Subcutaneous abdominal adipose tissue (tissue), 5 donors: ENCODE measurements around the gene GLB1L2.

ENCODE experiments used
- H3K27ac ChIP-seq: one replicate; pipeline ENCODE4 v1.7.0; 2013; ENCODE audit warnings: low read depth, mild to moderate bottlenecking, inconsistent platforms, low read length, moderate library complexity
- H3K27me3 ChIP-seq, 5 donors: one replicate each; pipeline ENCODE4 v1.7.0; 2013; ENCODE audit warnings: low read length in 5 of 5, inconsistent platforms in 1 of 5; ENCODE audit not compliant: control insufficient read depth in 5 of 5, insufficient read depth in 4 of 5
- H3K36me3 ChIP-seq, 5 donors: one replicate each; pipeline ENCODE4 v1.7.0; 2013; ENCODE audit warnings: low read length in 5 of 5; ENCODE audit not compliant: control insufficient read depth in 5 of 5, insufficient read depth in 5 of 5
- H3K4me1 ChIP-seq, 5 donors: one replicate each; pipeline ENCODE4 v1.7.0; 2013; ENCODE audit warnings: low read length in 5 of 5, mild to moderate bottlenecking in 3 of 5, moderate library complexity in 1 of 5; ENCODE audit not compliant: control insufficient read depth in 5 of 5, insufficient read depth in 5 of 5
- H3K4me3 ChIP-seq, 5 donors: one replicate each; pipeline ENCODE4 v1.7.0; 2013; ENCODE audit warnings: low read length in 5 of 5, low read depth in 1 of 5
- H3K9ac ChIP-seq, 5 donors: one replicate each; pipeline ENCODE4 v1.7.0; 2013; ENCODE audit warnings: low read length in 5 of 5, mild to moderate bottlenecking in 4 of 5, moderate library complexity in 3 of 5
- H3K9me3 ChIP-seq, 5 donors: one replicate each; pipeline ENCODE4 v1.7.0; 2013; ENCODE audit warnings: low read length in 5 of 5; ENCODE audit not compliant: control insufficient read depth in 5 of 5
- donor health status: healthy.
- donor health status: healthy.
- donor health status: healthy.
- donor health status: healthy.
- donor health status: healthy.

The GLB1L2 gene

DNA sequence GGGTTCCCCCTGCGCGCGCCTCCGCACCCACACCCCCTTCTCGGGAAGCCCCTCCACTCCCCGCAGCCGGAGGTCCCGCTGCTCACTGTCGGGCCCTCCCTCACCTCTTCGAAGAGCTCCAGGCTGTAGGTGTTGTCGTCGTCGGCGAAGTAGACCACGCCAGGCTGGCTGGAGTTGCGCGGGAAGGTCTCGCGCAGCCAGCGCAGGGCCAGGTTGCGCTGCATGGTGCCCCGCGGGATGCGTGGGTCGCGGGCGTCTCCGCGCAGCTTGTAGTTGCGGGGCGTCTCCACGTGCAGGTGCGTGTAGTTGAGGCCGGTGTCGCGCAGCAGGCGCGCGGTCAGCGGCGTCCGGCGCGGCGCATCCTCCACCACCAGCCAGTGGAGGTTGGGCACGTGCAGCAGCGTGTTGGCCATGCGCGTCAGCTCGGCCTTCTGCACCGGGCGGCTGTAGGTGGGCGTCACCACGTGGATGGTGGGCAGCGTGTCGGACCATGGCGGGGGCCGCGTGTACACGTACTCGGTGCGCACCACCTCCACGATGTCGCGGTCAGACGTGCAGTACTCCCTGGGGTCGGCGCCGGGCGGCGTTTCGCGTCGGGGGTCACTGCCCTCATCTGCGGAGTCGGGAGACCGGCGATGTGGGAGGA is 51.9 kb downstream of the GLB1L2 start:
- Histone ChIP-seq H3K4me3 (no peak overlapping the region), H3K27me3 (peaks cover 0 to 17% (median 12%) of the 10 kb centered on the region in 5 donors), H3K4me1 (no peaks in the 10 kb centered on the region), H3K36me3 (no peaks in the 10 kb centered on the region), H3K9ac (no peak overlapping the region), H3K27ac (no peak overlapping the region), H3K9me3 (peaks cover 0 to 3% (median 0%) of the 10 kb centered on the region in 5 donors)

DNA sequence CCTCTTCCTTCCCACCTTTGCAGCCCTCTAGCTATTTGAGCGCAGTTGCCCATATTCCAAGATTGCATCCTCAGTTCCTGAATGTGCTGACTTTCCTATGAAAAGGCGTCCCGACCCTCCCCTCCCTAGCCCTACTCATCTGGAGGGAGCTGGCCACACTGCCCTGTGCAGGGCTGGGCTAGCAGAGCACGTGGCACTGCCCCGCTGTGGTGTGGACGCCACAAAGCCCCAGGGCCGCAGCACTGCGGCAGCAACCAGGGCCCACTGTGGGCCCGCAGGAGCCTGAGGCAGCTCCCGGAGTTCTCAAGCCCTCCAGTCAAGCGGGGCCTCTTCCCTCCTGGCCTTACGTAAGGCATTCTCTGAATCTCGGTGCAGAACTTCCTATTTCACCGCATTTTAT is 52.6 kb downstream of the GLB1L2 start:
- Histone ChIP-seq H3K27ac (no peak overlapping the region), H3K9ac (no peak overlapping the region), H3K4me3 (no peak overlapping the region), H3K27me3 (peaks cover 0 to 17% (median 12%) of the 10 kb centered on the region in 5 donors), H3K4me1 (no peaks in the 10 kb centered on the region), H3K36me3 (no peaks in the 10 kb centered on the region), H3K9me3 (peaks cover 0 to 5% (median 0%) of the 10 kb centered on the region in 5 donors)

DNA sequence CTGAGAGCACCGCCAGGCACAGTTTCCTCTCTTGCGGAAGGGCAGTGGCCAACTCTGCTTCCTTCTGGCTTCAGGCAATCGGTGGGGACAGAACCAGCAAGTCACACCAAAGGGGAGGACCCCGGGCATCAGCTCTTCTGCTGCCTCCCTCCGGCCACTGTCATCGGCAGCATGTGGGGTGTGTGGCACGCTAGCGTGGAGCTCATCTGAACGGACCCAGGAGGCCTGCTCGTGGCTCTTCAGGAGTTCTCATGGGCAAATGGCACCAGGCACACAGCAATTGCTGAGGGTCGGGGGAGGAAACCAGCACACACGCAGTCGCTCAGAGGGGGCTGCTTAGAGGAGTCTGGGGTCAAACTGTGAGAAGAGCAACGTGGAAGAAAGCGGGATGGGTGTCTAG is 53.4 kb downstream of the GLB1L2 start:
- Histone ChIP-seq H3K27me3 (peaks cover 0 to 15% (median 13%) of the 10 kb centered on the region in 5 donors), H3K9ac (no peak overlapping the region), H3K9me3 (peaks cover 0 to 5% (median 0%) of the 10 kb centered on the region in 5 donors), H3K27ac (no peak overlapping the region), H3K4me3 (no peak overlapping the region), H3K4me1 (no peaks in the 10 kb centered on the region), H3K36me3 (no peaks in the 10 kb centered on the region)

GRCh38 chr11:134385774-134386565 is 54.2 kb downstream of the GLB1L2 start:
- peaks cover 0 to 20% (median 12%) of the 10 kb centered on the region in 5 donors for H3K27me3 ChIP-seq
- H3K4me3 ChIP-seq = no peak overlapping the region
- no peaks in the 10 kb centered on the region for H3K4me1 ChIP-seq
- no peaks in the 10 kb centered on the region for H3K36me3 ChIP-seq
- no peak overlapping the region for H3K9ac ChIP-seq
- peaks cover 0 to 5% (median 0%) of the 10 kb centered on the region in 5 donors for H3K9me3 ChIP-seq
- H3K27ac ChIP-seq = no peak overlapping the region

- Histone ChIP-seq H3K36me3 (no peaks in the 10 kb centered on the region), H3K4me3 (no peak overlapping the region), H3K9ac (no peak overlapping the region), H3K4me1 (no peaks in the 10 kb centered on the region), H3K9me3 (peaks cover 0 to 5% (median 0%) of the 10 kb centered on the region in 5 donors), H3K27me3 (peaks cover 0 to 24% (median 15%) of the 10 kb centered on the region in 5 donors), H3K27ac (no peak overlapping the region)
Measured at GRCh38 chr11:134386945-134387344, 55.2 kb downstream of the GLB1L2 start.

- Histone ChIP-seq H3K9me3 (peaks cover 0 to 5% (median 0%) of the 10 kb centered on the region in 5 donors), H3K4me3 (no peak overlapping the region), H3K9ac (no peak overlapping the region), H3K4me1 (no peaks in the 10 kb centered on the region), H3K27ac (no peak overlapping the region), H3K27me3 (peaks cover 0 to 24% (median 15%) of the 10 kb centered on the region in 5 donors), H3K36me3 (no peaks in the 10 kb centered on the region)
Measured at GRCh38 chr11:134387501-134387900, 55.7 kb downstream of the GLB1L2 start.

DNA sequence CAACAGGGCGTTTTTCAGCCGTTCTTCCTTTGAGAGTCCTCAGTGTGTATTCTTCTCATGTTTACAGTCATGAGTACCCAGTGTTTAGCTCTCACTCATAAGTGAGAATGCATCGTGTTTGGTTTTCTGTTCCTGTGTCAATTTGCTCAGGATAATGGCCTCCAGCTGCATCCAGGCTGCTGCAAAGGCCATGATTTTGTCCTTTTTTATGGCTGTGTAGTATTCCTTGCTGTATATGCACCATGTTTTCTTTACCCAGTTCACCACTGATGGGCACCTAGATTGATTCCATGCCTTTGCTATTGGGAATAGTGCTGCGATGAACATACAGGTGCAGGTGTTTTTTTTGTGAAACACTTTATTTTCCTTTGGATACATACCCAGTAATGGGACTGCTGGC is 56.8 kb downstream of the GLB1L2 start:
- Histone ChIP-seq H3K9me3 (peaks cover 0 to 5% (median 0%) of the 10 kb centered on the region in 5 donors), H3K4me3 (no peak overlapping the region), H3K27ac (no peak overlapping the region), H3K27me3 (peaks cover 0 to 23% (median 20%) of the 10 kb centered on the region in 5 donors), H3K36me3 (no peaks in the 10 kb centered on the region), H3K4me1 (no peaks in the 10 kb centered on the region), H3K9ac (no peak overlapping the region)

DNA sequence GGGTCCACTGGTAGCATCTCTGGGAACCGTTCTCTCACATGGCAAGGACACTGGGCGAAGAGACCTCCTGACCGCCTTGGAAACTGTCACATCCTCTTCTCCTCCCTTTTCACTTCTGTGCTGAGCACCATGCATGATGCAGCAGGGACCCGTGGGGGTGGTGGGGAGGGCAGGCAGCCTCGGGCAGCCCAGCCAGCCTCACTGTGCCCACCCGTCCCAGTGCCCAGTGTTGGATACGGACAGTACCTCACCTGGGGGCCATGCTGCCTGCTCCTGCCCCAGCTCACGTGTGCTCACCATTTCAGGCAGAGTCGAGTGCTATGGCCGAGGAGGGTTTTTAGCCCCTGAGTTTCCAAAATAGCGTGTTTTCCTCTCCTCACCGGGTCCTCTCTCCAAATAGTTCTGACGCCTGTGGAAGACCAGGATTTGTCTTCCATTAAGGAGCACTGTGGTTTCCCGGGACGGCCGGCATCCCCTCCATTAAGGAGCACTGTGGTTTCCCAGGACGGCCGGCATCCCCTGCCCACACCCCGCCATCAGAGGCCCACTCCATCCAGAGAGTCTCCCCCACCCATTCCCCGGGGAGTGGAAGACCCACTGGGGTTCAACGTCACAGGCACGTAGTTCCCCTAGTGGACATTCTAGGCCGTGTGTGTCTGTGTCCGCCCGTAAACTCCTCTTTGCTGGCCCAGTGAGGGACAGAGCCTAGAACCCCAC is 57.8 kb downstream of the GLB1L2 start:
- H3K9me3 ChIP-seq = peaks cover 0 to 5% (median 0%) of the 10 kb centered on the region in 5 donors
- no peak overlapping the region for H3K27ac ChIP-seq
- H3K4me1 ChIP-seq = no peaks in the 10 kb centered on the region
- H3K4me3 ChIP-seq = no peak overlapping the region
- H3K36me3 ChIP-seq = no peaks in the 10 kb centered on the region
- peaks cover 0 to 21% (median 20%) of the 10 kb centered on the region in 5 donors for H3K27me3 ChIP-seq
- no peak overlapping the region for H3K9ac ChIP-seq

DNA sequence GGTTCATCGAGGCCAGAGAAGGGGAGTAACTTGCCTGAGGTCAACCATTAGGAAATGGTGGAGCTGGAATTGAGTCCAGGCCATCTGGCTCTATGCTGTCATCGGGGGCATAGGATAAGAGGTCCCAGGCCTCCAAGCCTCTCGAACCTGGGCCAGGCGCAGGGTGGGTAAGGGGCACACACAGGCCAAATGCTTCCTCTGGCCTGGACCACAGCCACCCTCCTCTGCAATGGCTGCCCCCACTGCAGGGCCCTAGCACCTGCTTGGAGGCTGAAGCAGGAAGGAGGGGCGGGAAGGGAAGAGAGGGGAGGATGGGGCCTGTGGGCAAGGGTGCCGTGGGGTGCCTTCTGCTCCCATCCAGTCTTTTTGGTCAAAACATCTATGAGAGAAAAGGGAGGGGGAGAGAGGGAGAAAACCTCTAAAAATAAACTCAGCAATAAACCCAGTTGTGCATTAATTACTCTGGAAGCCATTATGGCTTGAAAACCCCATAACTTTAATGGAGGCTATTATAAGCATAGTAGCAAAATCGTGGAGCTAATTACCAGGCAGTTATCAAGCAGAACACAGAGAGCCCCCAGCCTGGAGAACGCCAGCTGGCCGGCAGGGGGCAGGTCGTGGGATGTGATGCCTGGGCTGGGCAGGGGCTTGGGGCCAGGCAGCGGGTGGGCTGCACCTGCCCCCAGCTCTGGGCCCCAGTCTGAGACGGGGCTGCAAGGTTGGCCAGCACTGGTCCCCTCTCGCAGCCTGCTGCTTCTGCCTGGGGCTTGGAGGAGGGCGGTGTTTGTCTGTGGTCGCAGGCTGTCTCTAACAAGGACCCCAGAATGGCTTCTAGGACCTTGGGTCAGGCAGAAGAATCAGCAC is 59.1 kb downstream of the GLB1L2 start:
- no peak overlapping the region for H3K27ac ChIP-seq
- peaks cover 0 to 5% (median 0%) of the 10 kb centered on the region in 5 donors for H3K9me3 ChIP-seq
- peaks cover 0 to 21% (median 20%) of the 10 kb centered on the region in 5 donors for H3K27me3 ChIP-seq
- H3K4me1 ChIP-seq = no peaks in the 10 kb centered on the region
- no peak overlapping the region for H3K4me3 ChIP-seq
- H3K9ac ChIP-seq = no peak overlapping the region
- H3K36me3 ChIP-seq = no peaks in the 10 kb centered on the region
